ENCODE results near the gene C1orf167. TPM values are rescaled to one million over a fixed set of nuclear protein-coding genes. Genes with fewer than 3 reads are reported as not detected.

Gene C1orf167
- total and polyA plus RNA-seq, 4 donors = 0.37 TPM; not detected in 3

- peaks cover 0 to 19% (median 10%) of the 10 kb centered on the region in 4 donors for H3K4me1 ChIP-seq (ENCODE audit: control insufficient read depth in 4 of 4, insufficient read depth in 4 of 4, low read length in 3 of 4)
- no peak overlapping the region for H3K4me3 ChIP-seq (ENCODE audit: low read depth in 1 of 3, low read length in 3 of 3)
- H3K36me3 ChIP-seq (ENCODE audit: control insufficient read depth in 4 of 4, insufficient read depth in 3 of 4, low read depth in 1 of 4, low read length in 3 of 4) = no peaks in the 10 kb centered on the region
- no peak for DNase-seq (ENCODE audit: low spot score)
- H3K27ac ChIP-seq (ENCODE audit: low read depth in 1 of 2, low read length in 2 of 2) = peak overlapping the region in 1 of 2 donors; percentile 45
- no peak overlapping the region for H3K9ac ChIP-seq (ENCODE audit: low read depth in 1 of 2, low read length in 2 of 2)
- no peaks in the 10 kb centered on the region for H3K27me3 ChIP-seq (ENCODE audit: control insufficient read depth in 4 of 4, insufficient read depth in 4 of 4, low read length in 3 of 4)
- WGBS = 98% methylated on average over 9 of the region's 9 CpGs
- H3K9me3 ChIP-seq (ENCODE audit: control insufficient read depth in 4 of 4, low read length in 3 of 4) = no peaks in the 10 kb centered on the region
- TF ChIP-seq HNF4A (conservative IDR thresholded peaks at IDR 0.05) = no peak
- TF ChIP-seq SP1 (IDR thresholded peaks at IDR 0.05) = no peak
- no peak for TF ChIP-seq RAD21 (IDR thresholded peaks at IDR 0.05)
- TF ChIP-seq CTCF (IDR thresholded peaks at IDR 0.05; ENCODE audit: low read depth, low read length, missing input control) = no peak
- TF ChIP-seq, protein P1, sequence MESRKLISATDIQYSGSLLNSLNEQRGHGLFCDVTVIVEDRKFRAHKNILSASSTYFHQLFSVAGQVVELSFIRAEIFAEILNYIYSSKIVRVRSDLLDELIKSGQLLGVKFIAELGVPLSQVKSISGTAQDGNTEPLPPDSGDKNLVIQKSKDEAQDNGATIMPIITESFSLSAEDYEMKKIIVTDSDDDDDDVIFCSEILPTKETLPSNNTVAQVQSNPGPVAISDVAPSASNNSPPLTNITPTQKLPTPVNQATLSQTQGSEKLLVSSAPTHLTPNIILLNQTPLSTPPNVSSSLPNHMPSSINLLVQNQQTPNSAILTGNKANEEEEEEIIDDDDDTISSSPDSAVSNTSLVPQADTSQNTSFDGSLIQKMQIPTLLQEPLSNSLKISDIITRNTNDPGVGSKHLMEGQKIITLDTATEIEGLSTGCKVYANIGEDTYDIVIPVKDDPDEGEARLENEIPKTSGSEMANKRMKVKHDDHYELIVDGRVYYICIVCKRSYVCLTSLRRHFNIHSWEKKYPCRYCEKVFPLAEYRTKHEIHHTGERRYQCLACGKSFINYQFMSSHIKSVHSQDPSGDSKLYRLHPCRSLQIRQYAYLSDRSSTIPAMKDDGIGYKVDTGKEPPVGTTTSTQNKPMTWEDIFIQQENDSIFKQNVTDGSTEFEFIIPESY (IDR thresholded peaks at IDR 0.05) = no peak
- no peak for TF ChIP-seq NR2F2 (IDR thresholded peaks at IDR 0.05)
Measured at GRCh38 chr1:11778336-11778735, 16.3 kb downstream of the C1orf167 start.

- H3K4me3 ChIP-seq (ENCODE audit: low read depth in 1 of 3, low read length in 3 of 3) = no peak overlapping the region
- H3K9me3 ChIP-seq (ENCODE audit: control insufficient read depth in 4 of 4, low read length in 3 of 4) = no peaks in the 10 kb centered on the region
- WGBS = 97% methylated on average over 15 of the region's 15 CpGs
- no peak overlapping the region for H3K9ac ChIP-seq (ENCODE audit: low read depth in 1 of 2, low read length in 2 of 2)
- peaks cover 0 to 19% (median 10%) of the 10 kb centered on the region in 4 donors for H3K4me1 ChIP-seq (ENCODE audit: control insufficient read depth in 4 of 4, insufficient read depth in 4 of 4, low read length in 3 of 4)
- no peaks in the 10 kb centered on the region for H3K27me3 ChIP-seq (ENCODE audit: control insufficient read depth in 4 of 4, insufficient read depth in 4 of 4, low read length in 3 of 4)
- H3K27ac ChIP-seq (ENCODE audit: low read depth in 1 of 2, low read length in 2 of 2) = no peak overlapping the region
- DNase-seq (ENCODE audit: low spot score) = no peak
- no peaks in the 10 kb centered on the region for H3K36me3 ChIP-seq (ENCODE audit: control insufficient read depth in 4 of 4, insufficient read depth in 3 of 4, low read depth in 1 of 4, low read length in 3 of 4)
- no peak for TF ChIP-seq MAX (IDR thresholded peaks at IDR 0.05)
- TF ChIP-seq, protein P1 (IDR thresholded peaks at IDR 0.05) = no peak
- no peak for TF ChIP-seq JUND (IDR thresholded peaks at IDR 0.05)
- no peak for TF ChIP-seq SP1 (IDR thresholded peaks at IDR 0.05)
- TF ChIP-seq TAF1 (conservative IDR thresholded peaks at IDR 0.05) = no peak
- TF ChIP-seq FOXA1 (IDR thresholded peaks at IDR 0.05) = no peak
- TF ChIP-seq CTCF (IDR thresholded peaks at IDR 0.05; ENCODE audit: low read depth, low read length, missing input control) = no peak
- no peak for TF ChIP-seq REST (IDR thresholded peaks at IDR 0.05)
Measured at GRCh38 chr1:11778844-11779623, 17.0 kb downstream of the C1orf167 start.
